B cell (primary cell): ENCODE data around the gene NUP160. TPM values are rescaled to one million over a fixed set of nuclear protein-coding genes. Genes with fewer than 3 reads are reported as not detected.
"Not testable (repeated sequence)": the region's sequence is repeated elsewhere in the genome, so short reads cannot be mapped to it uniquely, and the experiment has no call there.

Experiments used
- ATAC-seq: fragments of 200-7000 bp; cut with Tn5 transposase; one replicate; pipeline ENCODE4 v1.10.0; 2021; ENCODE audit warnings: low read depth, mild to moderate bottlenecking, moderate number of reproducible peaks, moderate library complexity
- CTCF ChIA-PET: fragments of 350-600 bp; sonication (Branson Sonifier 250); formaldehyde crosslinking; loops from one replicate; lab custom pipeline; 2021; ENCODE audit warnings: antibody characterized with exemption, inconsistent platforms; lab: Charles Lee
- POLR2A ChIA-PET: fragments of 350-600 bp; sonication (Branson Sonifier 250); formaldehyde crosslinking; loops from one replicate; lab custom pipeline; 2021; ENCODE audit warnings: antibody characterized with exemption; lab: Charles Lee
- DNase-seq: peaks from one replicate; pipeline ENCODE4 v3.0.0; 2013
- H2AFZ ChIP-seq: 2 replicates; pipeline ENCODE4 v1.6.1; 2012; ENCODE audit warnings: mild to moderate bottlenecking, low read depth, low read length; ENCODE audit not compliant: insufficient read depth, poor library complexity, severe bottlenecking
- H3K27ac ChIP-seq, 2 donors: 1 replicate in 1 of 2; 2 replicates in 1 of 2; pipeline ENCODE4 v1.5.1; 2012 to 2013; ENCODE audit warnings: low read length in 2 of 2, mild to moderate bottlenecking in 2 of 2, moderate library complexity in 1 of 2
- H3K27me3 ChIP-seq, 4 experiments: fragments of 200-600 bp in 1 of 4; sonication (generic) in 1 of 4; replicated peaks in 1 of 4; 1 replicate in 2 of 4; 2 replicates in 2 of 4; pipeline versions ENCODE4 v1.6.1 to v1.7.0; 2013 to 2016; ENCODE audit warnings: low read length in 3 of 4, mild to moderate bottlenecking in 2 of 4, mixed read lengths in 1 of 4, moderate library complexity in 1 of 4; ENCODE audit not compliant: insufficient read depth in 4 of 4, control insufficient read depth in 3 of 4; ENCODE audit errors: control extremely low read depth in 1 of 4
- H3K36me3 ChIP-seq, 2 experiments: replicated peaks in 1 of 2; 1 replicate in 1 of 2; 2 replicates in 1 of 2; pipeline versions ENCODE4 v1.6.1 to v1.7.1; 2013; ENCODE audit warnings: low read length in 1 of 2; ENCODE audit not compliant: insufficient read depth in 2 of 2, control insufficient read depth in 1 of 2; ENCODE audit errors: control extremely low read depth in 1 of 2, extremely low read depth in 1 of 2
- H3K4me1 ChIP-seq, 2 donors: fragments of 200-600 bp in 1 of 2; sonication (generic) in 1 of 2; 1 replicate in 1 of 2; 2 replicates in 1 of 2; pipeline versions ENCODE4 v1.5.1 to v1.6.1; 2013 to 2017; ENCODE audit warnings: low read length in 2 of 2; ENCODE audit not compliant: control insufficient read depth in 2 of 2, insufficient read depth in 2 of 2
- H3K4me2 ChIP-seq: replicated peaks from 2 replicates; pipeline ENCODE3; 2012; ENCODE audit warnings: mild to moderate bottlenecking, low read depth, low read length; ENCODE audit not compliant: poor library complexity, severe bottlenecking
- H3K4me3 ChIP-seq, 5 experiments: fragments of 200-600 bp in 1 of 5; sonication (generic) in 1 of 5; 1 replicate in 3 of 5; 2 replicates in 2 of 5; pipeline versions ENCODE4 v1.5.1 to v1.7.0; 2011 to 2016; ENCODE audit warnings: low read length in 4 of 5, mild to moderate bottlenecking in 4 of 5, low read depth in 2 of 5, control low read depth in 1 of 5, moderate library complexity in 1 of 5; ENCODE audit not compliant: insufficient read depth in 1 of 5; ENCODE audit errors: control extremely low read depth in 1 of 5, extremely low read depth in 1 of 5
- H3K79me2 ChIP-seq: fragments of 200-600 bp; sonication (generic); one replicate; pipeline ENCODE4 v1.6.0; 2016; ENCODE audit warnings: low read length; ENCODE audit not compliant: control insufficient read depth, insufficient read depth
- H3K9ac ChIP-seq: fragments of 200-600 bp; sonication (generic); 2 replicates; pipeline ENCODE4 v1.6.1; 2017; ENCODE audit warnings: mild to moderate bottlenecking, low read length, moderate library complexity
- H3K9me3 ChIP-seq, 3 donors: one replicate each; pipeline versions ENCODE4 v1.6.1 to v1.7.1; 2013; ENCODE audit warnings: low read length in 2 of 3; ENCODE audit not compliant: control insufficient read depth in 2 of 3, insufficient read depth in 1 of 3; ENCODE audit errors: control extremely low read depth in 1 of 3
- H4K20me1 ChIP-seq: 2 replicates; pipeline ENCODE4 v1.6.0; 2012; ENCODE audit warnings: mild to moderate bottlenecking, low read length; ENCODE audit not compliant: insufficient read depth, control insufficient read depth, poor library complexity, severe bottlenecking
- H3K27ac Mint-ChIP-seq: one replicate; pipeline ENCODE4 v1.8.0; 2021; ENCODE audit warnings: mixed read lengths
- H3K27me3 Mint-ChIP-seq: one replicate; pipeline ENCODE4 v1.8.0; 2021; ENCODE audit warnings: mixed read lengths
- H3K4me1 Mint-ChIP-seq: one replicate; pipeline ENCODE4 v1.8.0; 2021; ENCODE audit warnings: mixed read lengths
- H3K4me3 Mint-ChIP-seq: one replicate; pipeline ENCODE4 v1.8.0; 2021; ENCODE audit warnings: mixed read lengths
- H3K9me3 Mint-ChIP-seq: one replicate; pipeline ENCODE4 v1.8.0; 2022; ENCODE audit warnings: mixed read lengths; ENCODE audit not compliant: insufficient read depth
- CTCF ChIP-seq: fragments of 200-600 bp; IDR thresholded peaks from one replicate; pipeline ENCODE4 v1.8.0; 2022; ENCODE audit warnings: antibody characterized with exemption, mild to moderate bottlenecking
- EZH2 ChIP-seq: IDR thresholded peaks from 2 replicates; pipeline ENCODE4 v1.6.1; 2012; ENCODE audit warnings: borderline replicate concordance, low read depth, mild to moderate bottlenecking, moderate library complexity, low read length; ENCODE audit not compliant: insufficient read depth, poor library complexity, severe bottlenecking
- WGBS: methylation state at CpG from one replicate; pipeline ENCODE4 v1.1.5; 2013; ENCODE audit warnings: missing lambda C conversion rate; ENCODE audit not compliant: insufficient coverage; 5-methylcytosine and 5-hydroxymethylcytosine counted together
- intact Hi-C: fragments of 100-400 bp; cut with micrococcal nuclease; formaldehyde crosslinking; loops from one replicate; pipeline ENCODE4 v1.10.0; 2022
- polyA plus RNA-seq: library from polyadenylated mRNA; depleted of rRNA; stranded (reverse); fragments of >200 nt; gene quantifications from 2 replicates; pipeline ENCODE4 v1.2.3, GENCODE V29; 2012
- total RNA-seq, 2 donors: library from RNA; stranded (reverse); fragments of 120-200 nt in 1 of 2; gene quantifications; 1 replicate in 1 of 2; 2 replicates in 1 of 2; pipeline versions ENCODE4 v1.2.3 to v1.2.4, GENCODE V29; 2013 to 2022

Gene NUP160
- total and polyA plus RNA-seq, 2 donors (not counting 1 experiment from before 2014, with no cell fraction given) = 26.3 to 74.3 TPM

GRCh38 chr11:47797633-47798032 lies 50.5 kb downstream of the NUP160 start:
- no peak for ATAC-seq
- H3K79me2 ChIP-seq = peaks cover 3% of the 10 kb centered on the region
- peaks cover 18 to 69% of the 10 kb centered on the region in 2 experiments for H3K36me3 ChIP-seq
- DNase-seq = no peak
- intact Hi-C loops = loop anchor here (2.0 kb wide), 1 partner anchor 15 kb away; no protein-coding TSS in a partner anchor
- no peaks in the 10 kb centered on the region for H3K4me1 Mint-ChIP-seq
- H3K4me3 Mint-ChIP-seq = no peak overlapping the region
- H3K27me3 Mint-ChIP-seq = no peaks in the 10 kb centered on the region
- H3K4me1 ChIP-seq = no peaks in the 10 kb centered on the region
- H3K4me2 ChIP-seq = no peak overlapping the region
- no CpG with 5 or more reads among the region's 4 CpGs for WGBS
- H4K20me1 ChIP-seq = no peaks in the 10 kb centered on the region
- POLR2A ChIA-PET = no interaction called here
- CTCF ChIA-PET = no interaction called here
- H3K27ac Mint-ChIP-seq = no peak overlapping the region
- no peak for TF ChIP-seq CTCF
- no peak for TF ChIP-seq EZH2
- no peaks in the 10 kb centered on the region for H3K9me3 Mint-ChIP-seq
- no peak overlapping the region for H3K4me3 ChIP-seq
- no peaks in the 10 kb centered on the region for H3K27me3 ChIP-seq
- H2AFZ ChIP-seq = no peak overlapping the region
- H3K9me3 ChIP-seq = no peaks in the 10 kb centered on the region
- H3K9ac ChIP-seq = no peak overlapping the region
- no peak overlapping the region for H3K27ac ChIP-seq

GRCh38 chr11:47791774-47792430 lies 56.2 kb downstream of the NUP160 start:
- no peak overlapping the region for H3K27ac Mint-ChIP-seq
- no peaks in the 10 kb centered on the region for H3K9me3 Mint-ChIP-seq
- ChIA-PET CTCF (no interaction called here), POLR2A (no interaction called here)
- Histone ChIP-seq H3K36me3 (peaks cover 19 to 68% of the 10 kb centered on the region in 2 experiments), H3K27ac (no peak overlapping the region), H2AFZ (no peak overlapping the region), H3K9ac (no peak overlapping the region), H3K4me2 (no peak overlapping the region), H3K4me1 (no peaks in the 10 kb centered on the region), H4K20me1 (no peaks in the 10 kb centered on the region), H3K4me3 (no peak overlapping the region), H3K9me3 (no peaks in the 10 kb centered on the region), H3K79me2 (peaks cover 8% of the 10 kb centered on the region), H3K27me3 (no peaks in the 10 kb centered on the region)
- H3K4me1 Mint-ChIP-seq = no peaks in the 10 kb centered on the region
- intact Hi-C loops = no loop called here
- no peak for ATAC-seq
- TF ChIP-seq EZH2 (no peak), CTCF (no peak)
- DNase-seq = no peak
- no CpG with 5 or more reads among the region's 4 CpGs for WGBS
- H3K4me3 Mint-ChIP-seq = no peak overlapping the region
- no peaks in the 10 kb centered on the region for H3K27me3 Mint-ChIP-seq

- H3K27ac ChIP-seq, POLR2A ChIA-PET: not testable (repeated sequence)
Measured at GRCh38 chr11:47790017-47790416, 58.1 kb downstream of the NUP160 start.

More at GRCh38 chr11:47790017-47790416, 58.1 kb downstream of the NUP160 start:
- intact Hi-C loops, H3K4me2 ChIP-seq, H3K4me1 Mint-ChIP-seq, H4K20me1 ChIP-seq, H3K9me3 ChIP-seq, DNase-seq, H3K27me3 Mint-ChIP-seq, H3K4me1 ChIP-seq, H3K79me2 ChIP-seq, H2AFZ ChIP-seq, H3K9me3 Mint-ChIP-seq, H3K27ac Mint-ChIP-seq, CTCF ChIA-PET, H3K4me3 Mint-ChIP-seq, ATAC-seq, H3K4me3 ChIP-seq, H3K27me3 ChIP-seq, H3K9ac ChIP-seq: not testable (repeated sequence)
- 100% methylated on average over 3 of the region's 8 CpGs for WGBS
- H3K36me3 ChIP-seq = peaks cover 19 to 72% of the 10 kb centered on the region in 2 experiments
